HepG2 (cell line): ENCODE measurements around the gene TSLP. TPM values are rescaled to one million over a fixed set of nuclear protein-coding genes. Genes with fewer than 3 reads are reported as not detected.

Experiments
- ATAC-seq: fragments of 200-7000 bp; cut with Tn5 transposase; 3 replicates; pipeline ENCODE4 v1.9.1; 2020; ENCODE audit warnings: mild to moderate bottlenecking, moderate library complexity
- BruUV-seq: library from RNA; stranded (reverse); fragments of 400-500 nt; replicated peaks from 2 replicates; lab custom pipeline; 2021; lab: Mats Ljungman, UMichigan
- CTCF ChIA-PET: fragments of 300-600 bp; formaldehyde crosslinking; extraction: SDS; loops from one replicate; lab custom pipeline; 2021; ENCODE audit warnings: low total read pairs, inconsistent platforms, low intra/inter-chr PET ratio; lab: Yijun Ruan, JAX
- POLR2A ChIA-PET: fragments of 350-600 bp; sonication (Branson Sonifier 250); formaldehyde crosslinking; loops from one replicate; lab custom pipeline; 2020; ENCODE audit warnings: antibody characterized with exemption, inconsistent platforms; lab: Yijun Ruan, JAX
- DNase-seq: peaks from one replicate; pipeline ENCODE4 v3.0.0-alpha.2; 2015; ENCODE audit warnings: low spot score
- FAIRE-seq: peaks from 3 replicates; lab custom pipeline; 2011; peaks lifted over from hg19 to GRCh38; lab: Jason Lieb, UNC
- H2AFZ ChIP-seq: one replicate; pipeline ENCODE4 v1.6.1; 2011; ENCODE audit warnings: low read length, inconsistent platforms
- H3K27ac ChIP-seq: fragments of 300-600 bp; 3 replicates; pipeline ENCODE4 v1.8.0; 2011; ENCODE audit warnings: mixed run types, mild to moderate bottlenecking, mixed read lengths, low read length, inconsistent platforms; ENCODE audit not compliant: insufficient read depth; ENCODE audit errors: extremely low read length
- H3K27me3 ChIP-seq, 2 experiments: fragments of 200-600 bp in 1 of 2; 2 replicates in 1 of 2; 3 replicates in 1 of 2; pipeline versions ENCODE4 v1.6.0 to v1.8.0; 2011; ENCODE audit warnings: low read length in 2 of 2, mild to moderate bottlenecking in 2 of 2, moderate library complexity in 2 of 2, inconsistent platforms in 1 of 2; ENCODE audit not compliant: insufficient read depth in 2 of 2, control insufficient read depth in 1 of 2
- H3K36me3 ChIP-seq, 2 experiments: fragments of 200-600 bp in 1 of 2; replicated peaks in 1 of 2; 2 replicates in 1 of 2; 3 replicates in 1 of 2; pipeline versions ENCODE4 v1.5.1 to v1.8.0; 2011; ENCODE audit warnings: low read length in 2 of 2, inconsistent platforms in 1 of 2; ENCODE audit not compliant: insufficient read depth in 2 of 2, control insufficient read depth in 1 of 2
- H3K4me1 ChIP-seq: 2 replicates; pipeline ENCODE4 v1.5.1; 2012; ENCODE audit warnings: low read length, inconsistent platforms; ENCODE audit not compliant: insufficient read depth
- H3K4me2 ChIP-seq: 2 replicates; pipeline ENCODE4 v1.6.0; 2011; ENCODE audit warnings: low read depth, low read length, inconsistent platforms
- H3K4me3 ChIP-seq, 3 experiments: fragments of 200-600 bp in 1 of 3; sonication (generic), shearing (Covaris generic) in 1 of 3; replicated peaks in 1 of 3; 2 replicates each; pipeline ENCODE4 v1.5.1; 2011 to 2016; ENCODE audit warnings: low read length in 3 of 3, inconsistent platforms in 2 of 3, low read depth in 2 of 3, mild to moderate bottlenecking in 2 of 3, control low read depth in 1 of 3, mixed read lengths in 1 of 3; ENCODE audit not compliant: insufficient read depth in 1 of 3
- H3K79me2 ChIP-seq: one replicate; pipeline ENCODE4 v1.6.1; 2011; ENCODE audit warnings: low read length, inconsistent platforms; ENCODE audit not compliant: insufficient read depth
- H3K9ac ChIP-seq: 2 replicates; pipeline ENCODE4 v1.6.0; 2011; ENCODE audit warnings: mild to moderate bottlenecking, low read depth, low read length, inconsistent platforms; ENCODE audit not compliant: insufficient read depth
- H3K9me3 ChIP-seq: 2 replicates; pipeline ENCODE4 v1.5.1; 2012; ENCODE audit warnings: mild to moderate bottlenecking, low read length
- H4K20me1 ChIP-seq: 2 replicates; pipeline ENCODE4 v1.6.0; 2011; ENCODE audit warnings: inconsistent platforms, mild to moderate bottlenecking, low read length, moderate library complexity; ENCODE audit not compliant: insufficient read depth
- CENPX ChIP-seq: sonication (generic); formaldehyde crosslinking; IDR thresholded peaks from 2 replicates; pipeline ENCODE4 v1.9.0; 2021; ENCODE audit warnings: mild to moderate bottlenecking, missing genetic modification reagents, moderate library complexity
- GMEB1 ChIP-seq: sonication (generic); formaldehyde crosslinking; IDR thresholded peaks from 2 replicates; pipeline ENCODE4 v1.5.1; 2020; ENCODE audit warnings: missing genetic modification reagents, mild to moderate bottlenecking, borderline replicate concordance
- TP53 ChIP-seq: sonication (generic); formaldehyde crosslinking; conservative IDR thresholded peaks from 2 replicates; pipeline ENCODE4 v1.4.0; 2020; ENCODE audit warnings: missing genetic modification reagents
- TSC22D2 ChIP-seq: sonication (generic); formaldehyde crosslinking; IDR thresholded peaks from 2 replicates; pipeline ENCODE4 v1.5.1; 2020; ENCODE audit warnings: missing genetic modification reagents, mild to moderate bottlenecking, borderline replicate concordance
- ZNF274 ChIP-seq: sonication (generic); formaldehyde crosslinking; IDR thresholded peaks from 2 replicates; pipeline ENCODE4 v1.5.1; 2020; ENCODE audit warnings: mild to moderate bottlenecking, missing genetic modification reagents
- ZNF549 ChIP-seq: sonication (generic); formaldehyde crosslinking; IDR thresholded peaks from 2 replicates; pipeline ENCODE4 v1.5.0; 2020; ENCODE audit warnings: missing genetic modification reagents
- WGBS: methylation state at CpG from one replicate; pipeline ENCODE4 v1.1.6; 2017; ENCODE audit warnings: low lambda C conversion rate; 5-methylcytosine and 5-hydroxymethylcytosine counted together
- in situ Hi-C: cut with HindIII; loops from 2 replicates; pipeline ENCODE4 v1.10.0; 2017; ENCODE audit warnings: low pct_unique_long_range_greater_than_20kb; ENCODE audit not compliant: extremely low pct_ligation_motif_present
- intact Hi-C: fragments of 100-400 bp; cut with micrococcal nuclease; formaldehyde crosslinking; loops from one replicate; pipeline ENCODE4 v1.10.0; 2022; ENCODE audit not compliant: unreplicated experiment
- polyA plus RNA-seq, 8 experiments: library from polyadenylated mRNA; depleted of rRNA in 3 of 8; stranded (reverse) in 7 of 8; unstranded in 1 of 8; fragments of >200 nt; fragmentation: Illumina TruSeq in 4 of 8; extraction: Trizol in 4 of 8; gene quantifications; 2 replicates each; pipeline versions ENCODE4 v1.2.1 to v1.2.3, GENCODE V29; 2011 to 2016; ENCODE audit warnings: low read depth in 4 of 8, missing spikeins in 1 of 8, mixed read lengths in 1 of 8; ENCODE audit not compliant: insufficient read depth in 1 of 8
- total RNA-seq, 5 experiments: library from RNA; depleted of rRNA; stranded (reverse); fragments of >200 nt; fragmentation: Illumina TruSeq; extraction: Trizol; gene quantifications; 2 replicates each; pipeline ENCODE4 v1.2.3, GENCODE V29; 2016; ENCODE audit warnings: low read depth in 1 of 5
- TF ChIP-seq, protein P1 (sequence below): fragments of 450-650 bp; IDR thresholded peaks from 2 replicates; pipeline ENCODE4 v1.6.1; 2016

Gene TSLP
- total and polyA plus RNA-seq, 2 of the 13 experiments (the other 11 are each of a cell fraction or from before 2014, with no cell fraction given) = not detected

GRCh38 chr5:111058064-111058463, 13.4 kb upstream of the TSLP start:
- in situ Hi-C loops (no loop called here), intact Hi-C loops (no loop called here)
- ATAC-seq = no peak
- no peak for DNase-seq
- CTCF ChIA-PET = no interaction called here
- no peak for FAIRE-seq
- H3K27ac ChIP-seq = no peak overlapping the region
- TF ChIP-seq ZNF274 (CRISPR knock-in tag) = no peak
- no peak for TF ChIP-seq TSC22D2
- no peak for TF ChIP-seq CENPX (CRISPR knock-in tag)
- TF ChIP-seq, protein P1, sequence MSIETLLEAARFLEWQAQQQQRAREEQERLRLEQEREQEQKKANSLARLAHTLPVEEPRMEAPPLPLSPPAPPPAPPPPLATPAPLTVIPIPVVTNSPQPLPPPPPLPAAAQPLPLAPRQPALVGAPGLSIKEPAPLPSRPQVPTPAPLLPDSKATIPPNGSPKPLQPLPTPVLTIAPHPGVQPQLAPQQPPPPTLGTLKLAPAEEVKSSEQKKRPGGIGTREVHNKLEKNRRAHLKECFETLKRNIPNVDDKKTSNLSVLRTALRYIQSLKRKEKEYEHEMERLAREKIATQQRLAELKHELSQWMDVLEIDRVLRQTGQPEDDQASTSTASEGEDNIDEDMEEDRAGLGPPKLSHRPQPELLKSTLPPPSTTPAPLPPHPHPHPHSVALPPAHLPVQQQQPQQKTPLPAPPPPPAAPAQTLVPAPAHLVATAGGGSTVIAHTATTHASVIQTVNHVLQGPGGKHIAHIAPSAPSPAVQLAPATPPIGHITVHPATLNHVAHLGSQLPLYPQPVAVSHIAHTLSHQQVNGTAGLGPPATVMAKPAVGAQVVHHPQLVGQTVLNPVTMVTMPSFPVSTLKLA = no peak
- no peak for TF ChIP-seq ZNF549
- H3K9ac ChIP-seq = no peak overlapping the region
- no peaks in the 10 kb centered on the region for H3K4me1 ChIP-seq
- no peak overlapping the region for H2AFZ ChIP-seq
- no peaks in the 10 kb centered on the region; a peak in 1 of 5 replicates for H3K27me3 ChIP-seq
- no peaks in the 10 kb centered on the region for H4K20me1 ChIP-seq
- POLR2A ChIA-PET = no interaction called here
- no peak overlapping the region for H3K4me2 ChIP-seq
- H3K36me3 ChIP-seq = no peaks in the 10 kb centered on the region
- H3K79me2 ChIP-seq = no peaks in the 10 kb centered on the region
- H3K9me3 ChIP-seq = no peaks in the 10 kb centered on the region
- no peak overlapping the region for H3K4me3 ChIP-seq
- BruUV-seq = no TSS peak

GRCh38 chr5:111060169-111060568, 11.3 kb upstream of the TSLP start:
- no peak for DNase-seq
- no peaks in the 10 kb centered on the region; a peak in 1 of 5 replicates for H3K27me3 ChIP-seq
- in situ Hi-C loops = loop anchor here (10.0 kb wide), 1 partner anchor 305 kb away; no protein-coding TSS in a partner anchor
- ChIA-PET POLR2A (no interaction called here), CTCF (no interaction called here)
- H3K79me2 ChIP-seq = no peaks in the 10 kb centered on the region
- no peaks in the 10 kb centered on the region for H3K9me3 ChIP-seq
- ATAC-seq = no peak
- H3K4me3 ChIP-seq = no peak overlapping the region
- TF ChIP-seq TP53 (CRISPR knock-in tag) (no peak), GMEB1 (CRISPR knock-in tag) (no peak)
- H3K27ac ChIP-seq = no peak overlapping the region
- BruUV-seq = no TSS peak
- H3K36me3 ChIP-seq = no peaks in the 10 kb centered on the region
- no peaks in the 10 kb centered on the region for H3K4me1 ChIP-seq
- 9% methylated on average over 2 of the region's 2 CpGs for WGBS
- no peak overlapping the region for H3K4me2 ChIP-seq
- intact Hi-C loops = loop anchor here (10.0 kb wide), 1 partner anchor 195 kb away; no protein-coding TSS in a partner anchor
- no peak overlapping the region for H3K9ac ChIP-seq
- FAIRE-seq = no peak
- H2AFZ ChIP-seq = no peak overlapping the region
- H4K20me1 ChIP-seq = no peaks in the 10 kb centered on the region
